GM03348 (cell line): Measurements from ENCODE around the gene SSH3.

Source experiments
- DNase-seq: peaks from one replicate; pipeline ENCODE4 v3.0.0; 2012; ENCODE audit warnings: low spot score

Gene SSH3, protein sequence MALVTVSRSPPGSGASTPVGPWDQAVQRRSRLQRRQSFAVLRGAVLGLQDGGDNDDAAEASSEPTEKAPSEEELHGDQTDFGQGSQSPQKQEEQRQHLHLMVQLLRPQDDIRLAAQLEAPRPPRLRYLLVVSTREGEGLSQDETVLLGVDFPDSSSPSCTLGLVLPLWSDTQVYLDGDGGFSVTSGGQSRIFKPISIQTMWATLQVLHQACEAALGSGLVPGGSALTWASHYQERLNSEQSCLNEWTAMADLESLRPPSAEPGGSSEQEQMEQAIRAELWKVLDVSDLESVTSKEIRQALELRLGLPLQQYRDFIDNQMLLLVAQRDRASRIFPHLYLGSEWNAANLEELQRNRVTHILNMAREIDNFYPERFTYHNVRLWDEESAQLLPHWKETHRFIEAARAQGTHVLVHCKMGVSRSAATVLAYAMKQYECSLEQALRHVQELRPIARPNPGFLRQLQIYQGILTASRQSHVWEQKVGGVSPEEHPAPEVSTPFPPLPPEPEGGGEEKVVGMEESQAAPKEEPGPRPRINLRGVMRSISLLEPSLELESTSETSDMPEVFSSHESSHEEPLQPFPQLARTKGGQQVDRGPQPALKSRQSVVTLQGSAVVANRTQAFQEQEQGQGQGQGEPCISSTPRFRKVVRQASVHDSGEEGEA

DNA sequence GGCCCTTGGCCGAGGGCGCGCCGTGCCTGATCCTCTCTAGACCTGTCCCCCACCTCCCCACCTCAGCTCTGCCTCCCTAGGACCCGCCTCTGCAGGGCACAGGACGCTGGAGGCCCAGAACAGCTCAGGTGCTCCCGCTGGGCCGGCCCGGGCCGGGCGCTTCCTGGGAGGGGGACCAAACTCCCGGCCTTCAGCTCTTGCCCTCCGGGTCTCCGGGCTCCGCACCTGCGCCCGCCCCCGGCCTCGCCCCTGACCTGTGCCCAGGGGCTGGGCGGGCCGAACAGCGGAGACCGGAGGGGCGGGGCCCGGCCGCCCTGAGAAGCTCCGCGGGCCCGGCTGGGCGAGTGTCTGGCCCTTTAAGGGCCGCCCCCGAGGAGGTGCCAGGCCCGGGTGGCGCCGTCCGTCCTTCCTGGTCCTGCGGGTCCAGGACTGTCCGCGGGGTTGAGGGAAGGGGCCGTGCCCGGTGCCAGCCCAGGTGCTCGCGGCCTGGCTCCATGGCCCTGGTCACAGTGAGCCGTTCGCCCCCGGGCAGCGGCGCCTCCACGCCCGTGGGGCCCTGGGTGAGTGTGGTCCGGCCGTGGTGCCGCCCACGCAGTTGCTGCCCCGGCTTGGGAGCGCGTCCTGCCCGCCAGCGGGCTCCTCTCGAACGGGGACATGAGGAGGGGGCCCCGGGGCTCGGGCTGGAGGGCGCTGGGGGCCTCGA is at the start of gene SSH3:
Gene SSH3 (plus strand): TSS at position 399 of the 703 bp plus-strand sequence. CDS start 96 bp downstream, at position 495.
- DNase-seq: peak; percentile 91

DNA sequence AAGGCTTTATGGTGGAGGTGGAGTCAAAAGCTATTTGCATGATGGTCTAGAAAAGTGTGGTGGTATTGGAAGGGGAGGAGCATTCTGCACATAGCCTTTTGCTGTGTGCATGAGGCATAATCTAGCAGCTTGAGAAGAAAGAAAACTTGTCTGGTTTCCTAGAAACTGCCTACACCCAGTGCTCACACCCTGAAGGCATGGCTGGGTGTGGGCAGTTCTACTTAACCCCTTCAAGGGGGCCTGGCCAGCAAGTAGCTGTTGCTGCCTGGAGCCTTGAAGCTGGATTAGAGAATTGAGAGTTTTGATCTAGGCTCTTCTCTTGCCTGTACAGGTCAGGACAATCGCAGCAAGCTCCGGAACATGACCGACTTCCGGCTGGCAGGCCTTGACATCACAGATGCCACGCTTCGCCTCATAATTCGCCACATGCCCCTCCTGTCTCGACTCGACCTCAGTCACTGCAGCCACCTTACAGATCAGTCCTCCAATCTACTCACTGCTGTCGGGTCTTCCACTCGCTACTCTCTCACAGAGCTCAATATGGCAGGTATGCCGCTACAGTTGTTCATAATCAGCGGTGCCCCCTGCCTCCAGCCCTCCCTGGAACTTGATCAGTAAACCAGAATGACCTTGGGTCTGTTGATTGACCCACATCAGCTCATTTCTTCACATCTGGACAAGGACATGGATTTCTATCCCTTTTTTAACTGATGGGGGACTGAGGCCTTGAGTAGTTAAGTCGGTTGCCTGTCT is 49.3 kb upstream of the SSH3 start:
- DNase-seq: no peak

DNA sequence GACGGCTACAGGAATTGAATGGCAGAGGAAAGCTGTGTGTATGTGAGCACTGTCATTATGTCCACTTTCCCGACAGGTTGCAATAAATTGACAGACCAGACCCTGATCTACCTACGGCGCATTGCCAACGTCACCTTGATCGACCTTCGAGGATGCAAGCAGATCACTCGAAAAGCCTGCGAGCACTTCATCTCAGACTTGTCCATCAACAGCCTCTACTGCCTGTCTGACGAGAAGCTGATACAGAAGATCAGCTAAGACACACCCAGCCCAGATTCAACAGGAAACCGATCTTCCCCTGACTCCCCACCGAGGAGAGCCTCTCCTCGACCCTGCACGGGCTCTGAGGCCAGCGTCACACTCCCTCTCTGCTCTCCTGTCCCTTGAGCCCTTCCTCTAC is 48.5 kb upstream of the SSH3 start:
- DNase-seq: no peak

DNA sequence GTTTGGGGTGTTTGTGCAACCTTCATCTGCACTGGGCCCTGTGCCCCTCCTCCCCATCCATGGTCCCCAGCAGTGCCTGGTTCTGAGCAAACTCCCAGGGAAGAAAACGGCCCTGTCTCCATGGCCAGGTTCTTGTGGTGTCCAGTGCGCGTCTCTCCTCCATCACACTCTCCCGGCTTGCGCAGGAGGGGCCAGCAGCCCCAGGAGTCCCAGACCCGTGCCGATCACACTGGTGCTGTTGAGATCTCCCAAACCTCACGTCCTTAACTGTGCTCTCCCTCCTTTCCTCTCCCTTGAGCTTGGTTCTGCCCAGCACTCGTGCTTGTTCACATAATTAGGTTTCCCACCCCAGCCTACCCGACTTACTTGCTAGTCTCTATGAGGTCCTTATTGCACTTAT is 48.0 kb upstream of the SSH3 start:
- DNase-seq: no peak

DNA sequence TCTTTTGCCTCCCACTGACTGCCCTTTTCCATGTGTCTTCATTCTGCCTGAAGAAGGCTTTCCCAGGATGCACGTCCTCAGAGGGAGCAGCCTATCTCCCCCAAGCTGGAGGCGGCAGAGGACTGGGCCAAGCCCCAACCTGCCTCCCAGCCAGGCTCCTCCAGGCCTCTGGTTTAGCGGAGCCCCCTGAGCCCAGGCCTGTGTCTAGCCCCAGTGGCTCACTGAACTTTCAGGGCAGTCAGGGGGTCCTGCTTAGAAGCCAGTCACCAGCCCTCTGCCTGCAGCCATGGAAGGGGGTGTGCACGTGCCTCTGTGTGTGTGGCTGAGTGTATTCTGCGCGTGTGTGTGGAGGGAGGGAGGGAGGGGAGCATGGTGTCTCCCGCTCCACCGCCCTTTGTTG is 47.5 kb upstream of the SSH3 start:
- DNase-seq: no peak

DNA sequence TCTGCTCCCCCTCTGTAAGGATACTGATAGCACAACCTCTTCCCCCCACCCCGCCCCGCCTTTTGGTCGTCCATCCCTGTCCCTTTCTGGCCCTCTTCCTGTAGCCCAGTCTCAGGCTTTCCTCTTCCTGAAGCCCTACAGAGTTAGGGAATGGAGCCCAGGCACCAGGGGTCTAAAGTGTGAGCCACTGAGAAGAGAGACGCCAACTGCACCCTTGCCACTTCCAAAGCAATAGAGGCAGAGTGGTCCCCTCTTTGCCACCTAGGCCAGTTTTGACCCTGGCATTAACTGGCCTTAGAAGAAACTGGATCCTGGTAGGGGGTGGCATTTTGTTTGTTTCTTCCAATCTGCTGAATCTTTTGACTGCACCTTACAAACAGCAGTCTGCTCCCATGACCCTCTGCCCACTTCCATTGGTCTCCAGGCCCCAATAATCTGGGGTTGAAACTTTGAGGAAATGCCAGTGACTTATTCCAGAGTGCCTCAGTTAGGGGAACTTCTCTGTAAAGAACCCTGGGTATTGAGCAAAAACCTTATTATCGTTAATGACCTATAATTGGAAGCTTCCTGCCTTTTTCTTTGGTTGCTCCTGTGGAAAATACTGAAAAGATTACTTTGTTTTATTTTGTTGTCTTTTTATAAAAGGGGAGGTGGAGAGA is 46.7 kb upstream of the SSH3 start:
- DNase-seq: no peak

DNA sequence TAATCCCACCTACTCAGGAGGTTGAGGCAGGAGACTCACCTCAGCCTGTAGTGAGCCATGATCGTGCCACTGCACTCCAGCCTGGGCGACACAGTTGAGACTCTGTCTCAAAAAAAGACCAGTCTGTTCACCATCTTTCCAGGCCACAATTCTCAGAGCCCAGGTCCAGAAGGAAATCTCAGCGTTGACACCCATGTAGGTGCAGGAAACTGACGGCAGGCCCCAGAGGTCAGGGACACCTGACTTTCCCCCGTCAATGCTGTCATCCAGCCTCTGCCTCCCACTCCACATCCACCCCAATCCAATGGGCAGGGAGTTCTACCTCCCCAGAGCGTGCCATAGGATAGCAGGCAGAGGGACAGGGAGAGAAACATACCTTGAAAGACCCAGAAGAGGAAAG is 42.9 kb upstream of the SSH3 start:
- DNase-seq: no peak

DNA sequence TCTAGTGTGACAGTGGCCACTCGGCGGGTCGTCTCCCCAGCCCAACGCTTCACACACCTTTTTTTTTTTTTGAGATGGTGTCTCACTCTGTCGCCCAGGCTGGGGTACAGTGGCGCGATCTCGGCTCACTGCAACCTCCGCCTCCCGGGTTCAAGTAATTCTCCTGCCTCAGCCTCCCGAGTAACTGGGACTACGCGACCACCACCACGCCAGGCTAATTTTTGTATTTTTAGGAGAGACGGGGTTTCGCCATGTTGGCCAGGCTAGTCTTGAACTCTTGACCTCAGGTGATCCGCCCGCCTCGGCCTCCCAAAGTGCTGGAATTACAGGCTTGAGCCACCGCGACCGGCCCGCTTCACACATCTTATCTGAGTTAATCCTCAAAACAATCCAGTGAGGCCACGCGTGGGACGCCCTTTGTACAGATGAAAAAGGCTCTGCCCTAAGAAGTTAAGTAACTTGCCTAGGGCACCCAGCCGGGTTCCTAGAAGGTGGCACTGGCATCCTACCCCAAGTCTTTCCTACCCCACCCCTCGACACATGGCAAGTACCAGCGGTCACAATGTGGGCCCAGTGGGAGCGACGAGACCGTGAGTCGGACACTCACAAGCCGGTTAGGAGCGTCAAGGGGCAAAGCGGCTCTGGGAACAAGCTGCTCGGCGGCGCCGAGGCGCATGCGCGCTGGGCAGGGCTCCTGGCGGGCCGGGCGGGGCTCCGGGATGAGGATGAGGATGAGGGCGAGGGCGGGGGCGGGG is 42.3 kb upstream of the SSH3 start:
- peak; percentile 94 for DNase-seq

DNA sequence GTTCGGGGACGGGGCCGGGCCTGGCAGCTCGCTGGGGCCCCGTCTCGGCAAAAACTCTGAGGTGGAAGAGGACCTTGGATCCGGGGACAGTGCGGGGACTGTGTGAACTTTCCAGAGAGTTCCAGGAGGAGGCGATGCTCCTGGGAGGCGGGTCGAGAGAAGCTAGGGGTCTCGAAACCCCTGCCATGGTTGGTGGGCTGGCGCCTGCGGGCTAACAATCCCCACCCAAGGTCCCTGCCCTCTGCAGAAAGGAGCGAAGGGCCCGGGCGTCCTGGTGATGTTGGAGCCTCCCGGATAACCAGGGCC is 41.7 kb upstream of the SSH3 start:
- DNase-seq: no peak

DNA sequence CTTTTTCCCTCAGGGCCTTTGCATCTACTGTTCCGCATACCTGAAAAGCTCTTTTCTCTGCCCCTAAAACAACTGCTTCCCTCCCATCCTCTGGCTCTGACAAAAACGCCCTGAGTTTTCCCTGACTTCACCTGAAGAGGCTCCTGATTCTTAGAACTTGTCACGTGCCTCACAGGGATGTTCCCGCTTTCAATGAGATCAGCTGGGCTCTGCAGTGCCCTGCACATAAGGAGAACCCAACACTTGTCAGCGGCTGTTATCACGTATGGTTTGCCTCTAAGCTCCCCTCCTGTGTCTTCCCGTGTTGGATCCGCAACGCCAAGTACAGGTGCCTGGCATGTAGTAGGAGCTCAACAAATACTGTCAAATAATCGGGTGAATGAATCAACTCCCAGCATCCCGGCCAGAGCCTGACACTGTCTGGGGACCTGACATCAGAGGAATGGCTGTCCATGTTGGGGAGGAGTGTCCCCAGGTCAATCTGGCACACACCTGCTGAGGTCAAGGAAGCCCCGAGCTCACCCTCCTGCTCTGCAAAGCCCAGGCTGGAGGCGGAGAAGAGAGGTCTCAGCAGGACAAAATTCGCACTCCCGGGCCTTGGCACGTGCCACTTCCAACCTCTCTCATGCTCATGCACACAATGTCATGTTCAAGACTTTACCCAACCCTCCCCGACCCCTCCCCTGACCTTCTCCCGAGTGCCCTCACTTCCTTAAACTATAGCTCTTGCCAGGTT is 41.2 kb upstream of the SSH3 start:
- DNase-seq: no peak

DNA sequence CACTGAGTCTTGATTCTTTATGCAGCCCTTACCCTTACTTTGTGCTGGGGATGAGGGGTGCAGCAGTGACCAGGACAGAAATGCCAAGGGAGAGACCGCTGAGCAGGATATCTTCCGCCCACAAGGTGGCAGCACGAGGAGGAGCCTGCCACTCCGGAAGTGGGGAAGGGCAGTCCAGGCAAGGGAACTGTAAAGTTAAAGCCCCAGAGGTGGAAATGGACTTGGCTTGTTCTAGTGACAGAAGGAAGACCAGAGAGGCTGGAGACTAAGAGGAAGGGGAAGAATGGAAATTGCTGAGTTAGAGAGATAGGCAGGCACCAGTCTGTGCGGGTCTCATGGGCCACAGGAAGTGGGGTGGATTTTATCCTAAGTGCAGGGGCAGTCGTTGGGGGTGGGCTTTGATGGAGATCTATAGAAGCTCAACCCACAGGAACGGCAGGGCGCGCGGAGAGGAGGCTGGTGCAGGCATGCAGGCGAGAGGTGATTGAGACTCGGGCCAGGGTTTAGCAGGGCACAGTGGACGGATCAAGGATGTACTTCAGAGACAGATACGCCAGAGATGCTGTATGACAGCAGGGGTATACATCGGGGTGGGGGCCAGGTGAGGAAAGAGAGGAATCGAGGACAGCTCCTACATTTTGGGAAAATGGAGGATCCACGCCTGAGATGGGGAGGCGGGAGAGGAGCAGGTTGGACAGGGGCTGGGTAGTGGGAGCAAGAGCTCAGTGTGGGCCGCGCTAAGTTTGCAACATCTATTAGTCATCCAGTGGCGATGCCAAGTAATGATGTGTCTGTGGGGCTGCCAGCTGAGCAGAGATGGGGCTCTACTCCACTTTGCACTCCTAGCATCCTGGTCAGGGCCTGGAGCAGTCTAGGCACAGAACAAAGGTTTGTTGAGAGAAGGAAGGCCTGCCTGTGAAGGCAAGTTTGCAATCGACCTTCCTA is 40.3 kb upstream of the SSH3 start:
- DNase-seq: peak; percentile 91

DNA sequence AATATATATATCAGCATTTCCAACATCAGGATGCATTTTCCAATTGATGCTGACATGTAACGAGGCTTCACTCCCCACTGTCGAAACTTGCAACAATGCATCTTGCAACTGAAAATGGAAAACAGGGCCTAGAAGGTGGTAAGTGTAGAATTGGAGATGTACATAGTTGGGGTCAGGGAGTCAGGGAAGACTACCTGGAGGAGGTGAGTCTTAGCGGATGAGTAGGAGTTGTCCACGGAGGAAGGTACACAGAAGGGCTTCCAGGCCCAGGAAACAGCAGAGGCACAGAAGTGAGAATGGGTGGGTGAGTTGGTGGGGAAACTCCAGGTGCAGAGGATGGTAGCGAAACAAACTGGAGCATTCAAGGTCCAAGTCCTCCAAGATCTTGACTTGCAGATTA is 39.1 kb upstream of the SSH3 start:
- DNase-seq: no peak

DNA sequence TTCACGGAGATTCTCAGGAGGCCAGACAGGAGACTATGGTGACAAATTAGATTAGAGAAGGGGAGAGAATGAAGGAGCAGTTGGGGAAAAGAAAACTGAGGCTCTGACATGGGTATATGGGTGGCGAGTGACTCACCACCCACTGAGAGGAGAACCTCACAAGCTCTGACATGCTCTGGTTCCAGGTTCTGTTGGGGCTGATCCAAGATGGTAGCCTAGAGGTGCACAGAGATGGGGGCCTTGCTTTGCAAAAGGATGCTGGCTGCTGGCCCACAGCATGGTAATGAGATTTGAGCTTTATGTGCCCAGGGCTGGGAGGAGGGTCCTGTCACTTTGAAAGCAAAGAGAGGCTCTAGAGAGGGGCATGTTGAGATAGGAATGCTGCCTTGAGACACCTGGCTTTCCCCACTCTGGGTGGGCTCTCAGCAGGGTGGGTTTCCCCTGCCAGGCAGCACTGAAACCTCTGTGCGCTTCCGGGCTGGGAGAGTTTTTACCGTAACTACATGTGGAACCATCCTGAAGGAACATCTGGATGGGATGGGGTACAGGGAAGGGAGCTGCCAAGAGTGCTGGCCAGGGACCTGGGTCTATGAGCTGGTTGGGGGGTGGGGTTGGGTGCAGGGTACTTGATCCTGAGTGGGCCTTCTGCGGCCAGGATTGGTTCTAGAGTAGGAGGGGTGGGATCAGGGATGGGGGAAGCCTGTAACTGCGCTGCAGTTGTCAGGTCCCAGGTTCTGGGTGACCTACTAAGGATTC is 38.3 kb upstream of the SSH3 start:
- DNase-seq: no peak

DNA sequence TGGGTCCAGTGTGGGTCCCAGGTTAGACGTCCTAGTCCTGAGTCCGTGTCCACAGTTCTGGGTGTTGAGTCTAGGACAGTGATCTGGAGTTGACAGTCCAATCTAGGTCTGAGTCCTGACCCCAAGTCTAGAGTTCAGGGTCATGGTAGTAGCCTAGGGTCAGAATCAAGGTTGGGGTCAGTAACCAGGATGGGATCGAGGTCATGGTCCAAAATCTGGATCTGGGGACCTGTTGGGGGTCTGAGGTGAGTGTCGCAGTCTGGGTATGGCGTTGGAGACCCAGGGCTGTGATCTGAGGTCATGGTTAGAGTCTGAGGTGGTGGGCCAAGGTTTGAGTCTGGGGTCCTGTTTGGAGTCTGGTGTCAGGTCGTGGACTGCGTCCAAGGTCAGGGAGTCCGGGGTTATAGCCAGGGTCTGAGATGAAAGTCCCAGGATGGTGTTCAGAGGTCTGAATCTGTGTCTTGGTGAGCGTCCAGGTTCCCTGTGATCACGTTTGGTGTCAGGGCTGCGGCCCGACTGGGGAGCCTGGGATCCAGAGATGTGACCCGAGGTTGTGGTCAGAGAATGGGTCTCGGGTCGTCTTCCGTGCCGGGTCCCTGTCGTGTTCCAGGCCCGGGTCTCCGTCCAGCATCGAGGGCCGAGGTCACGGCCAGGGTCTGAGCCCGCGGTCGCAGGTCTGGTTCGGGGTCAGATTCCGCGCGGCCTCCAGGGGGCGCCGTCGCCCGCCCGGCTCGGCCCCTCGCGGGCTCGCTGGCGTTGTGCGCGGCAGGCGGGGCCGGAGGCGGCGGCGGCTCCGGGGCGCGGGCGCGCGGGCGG is 37.5 kb upstream of the SSH3 start:
- peak; percentile 95 for DNase-seq

DNA sequence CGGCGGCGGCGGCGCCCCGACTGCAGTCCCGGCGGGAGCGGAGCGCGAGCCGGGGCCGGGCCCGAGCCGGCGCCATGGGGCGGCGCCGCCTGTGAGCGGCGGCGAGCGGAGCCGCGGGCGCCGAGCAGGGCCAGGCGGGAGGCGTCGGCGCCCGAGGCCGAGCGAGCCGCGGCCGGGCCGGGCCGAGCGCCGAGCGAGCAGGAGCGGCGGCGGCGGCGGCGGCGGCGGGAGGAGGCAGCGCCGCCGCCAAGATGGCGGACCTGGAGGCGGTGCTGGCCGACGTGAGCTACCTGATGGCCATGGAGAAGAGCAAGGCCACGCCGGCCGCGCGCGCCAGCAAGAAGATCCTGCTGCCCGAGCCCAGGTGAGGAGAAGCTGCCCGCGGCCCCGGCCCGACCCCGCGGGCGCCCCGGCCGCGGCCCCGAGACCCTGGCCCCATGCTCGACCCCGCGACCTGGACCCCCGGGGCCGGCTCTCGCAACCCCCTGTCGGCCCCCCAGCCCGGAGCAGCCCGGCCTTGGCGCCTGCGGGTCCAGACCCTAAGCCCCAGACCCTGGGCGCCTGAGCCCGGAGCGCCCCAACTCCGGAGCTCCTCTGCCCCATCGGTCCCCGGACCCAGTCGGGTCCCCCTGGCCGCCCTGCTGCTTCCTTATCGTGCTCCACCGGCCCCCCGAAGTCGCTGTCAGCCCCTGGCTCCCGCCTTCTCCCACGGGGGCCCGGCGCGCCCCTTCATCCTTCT is 36.7 kb upstream of the SSH3 start, which contains the start of gene GRK2:
Gene GRK2 (plus strand): TSS at position 25 of the 739 bp plus-strand sequence. CDS start 227 bp downstream, at position 252.
- DNase-seq: peak; percentile 19

DNA sequence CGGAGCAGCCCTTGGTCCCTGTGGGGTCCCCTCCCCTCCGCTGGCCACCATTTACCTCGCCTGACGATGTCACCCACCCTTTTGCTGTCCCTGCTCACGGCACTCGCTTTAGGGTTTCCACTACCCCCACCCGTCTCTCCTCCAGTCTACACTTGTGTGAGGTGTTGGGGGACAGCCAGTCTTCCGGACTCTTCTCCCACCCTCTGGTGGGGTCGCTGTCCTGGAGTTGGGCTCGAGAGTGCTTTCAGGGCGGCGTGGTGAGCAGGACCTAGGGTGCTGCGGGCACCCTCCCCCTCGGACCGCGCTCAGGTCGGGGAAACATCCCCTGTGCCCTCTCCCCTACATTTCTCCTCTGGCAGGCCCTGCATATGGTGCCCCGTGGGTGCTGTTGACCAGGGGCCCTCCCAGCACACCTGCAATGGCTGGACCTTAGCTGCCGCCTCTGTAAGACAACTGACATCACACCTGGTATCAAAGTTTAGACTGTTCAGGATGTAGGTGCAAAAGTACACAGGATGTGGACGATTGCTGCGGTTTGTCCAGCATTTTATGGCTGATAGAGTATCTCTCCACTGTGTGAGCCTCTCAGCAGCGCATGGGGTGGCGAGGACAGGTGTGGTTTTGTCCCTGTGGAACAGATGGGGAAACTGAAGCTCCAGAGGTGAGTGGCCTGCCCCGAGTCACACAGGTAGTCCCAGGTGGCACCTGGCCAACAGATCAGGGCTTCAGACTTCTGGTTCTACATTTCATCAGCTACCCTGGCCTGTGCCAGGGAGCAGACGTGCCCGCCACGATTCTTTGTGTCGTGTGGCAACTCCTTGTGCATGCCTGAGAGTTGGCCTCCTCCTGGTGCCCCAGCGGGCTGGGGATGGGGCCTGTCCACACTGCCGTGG is 35.9 kb upstream of the SSH3 start:
- no peak for DNase-seq
